CD14-positive monocyte (primary cell): ENCODE results near the gene PYGB. TPM values are rescaled to one million over a fixed set of nuclear protein-coding genes. Genes with fewer than 3 reads are reported as not detected.

ENCODE experiments used
- DNase-seq, 3 donors: peaks; one replicate each; pipeline ENCODE4 v3.0.0-alpha.2; 2011 to 2022
- H2AFZ ChIP-seq: 2 replicates; pipeline ENCODE4 v1.6.0; 2012; ENCODE audit warnings: mild to moderate bottlenecking, low read depth, low read length, inconsistent platforms; ENCODE audit not compliant: insufficient read depth, poor library complexity, severe bottlenecking
- H3K27ac ChIP-seq, 2 donors: 1 replicate in 1 of 2; 2 replicates in 1 of 2; pipeline ENCODE4 v1.5.1; 2012 to 2013; ENCODE audit warnings: low read length in 2 of 2, control low read depth in 1 of 2, inconsistent platforms in 1 of 2, low read depth in 1 of 2, mild to moderate bottlenecking in 1 of 2
- H3K27me3 ChIP-seq, 2 donors: one replicate each; pipeline versions ENCODE4 v1.6.0 to v1.6.1; 2011 to 2013; ENCODE audit warnings: low read length in 2 of 2; ENCODE audit not compliant: control insufficient read depth in 2 of 2, insufficient read depth in 2 of 2
- H3K36me3 ChIP-seq, 2 donors: replicated peaks in 1 of 2; 1 replicate in 1 of 2; 2 replicates in 1 of 2; pipeline versions ENCODE4 v1.5.1 to v1.6.1; 2012 to 2013; ENCODE audit warnings: low read length in 2 of 2, control low read depth in 1 of 2, inconsistent platforms in 1 of 2, mild to moderate bottlenecking in 1 of 2; ENCODE audit not compliant: insufficient read depth in 2 of 2, control insufficient read depth in 1 of 2
- H3K4me1 ChIP-seq, 2 donors: 1 replicate in 1 of 2; 2 replicates in 1 of 2; pipeline versions ENCODE4 v1.5.1 to v1.6.1; 2012 to 2013; ENCODE audit warnings: low read length in 2 of 2, control low read depth in 1 of 2, inconsistent platforms in 1 of 2, mild to moderate bottlenecking in 1 of 2, moderate library complexity in 1 of 2; ENCODE audit not compliant: insufficient read depth in 2 of 2, control insufficient read depth in 1 of 2
- H3K4me2 ChIP-seq: replicated peaks from 2 replicates; pipeline ENCODE3; 2012; ENCODE audit warnings: low read length, moderate library complexity, mild to moderate bottlenecking; ENCODE audit not compliant: poor library complexity, severe bottlenecking; ENCODE audit errors: extremely low read depth
- H3K4me3 ChIP-seq, 3 experiments: fragments of 200-600 bp in 1 of 3; sonication (generic) in 1 of 3; replicated peaks in 1 of 3; 1 replicate in 2 of 3; 2 replicates in 1 of 3; pipeline ENCODE4 v1.5.1; 2011 to 2013; ENCODE audit warnings: low read length in 3 of 3, mild to moderate bottlenecking in 3 of 3, control low read depth in 2 of 3, low read depth in 2 of 3, inconsistent platforms in 1 of 3, moderate library complexity in 1 of 3
- H3K79me2 ChIP-seq: 2 replicates; pipeline ENCODE4 v1.6.0; 2012; ENCODE audit warnings: mild to moderate bottlenecking, control low read depth, inconsistent platforms, low read length, moderate library complexity; ENCODE audit not compliant: insufficient read depth
- H3K9ac ChIP-seq: 2 replicates; pipeline ENCODE4 v1.6.0; 2017; ENCODE audit warnings: low read length, mild to moderate bottlenecking; ENCODE audit not compliant: insufficient read depth, poor library complexity, severe bottlenecking
- H3K9me3 ChIP-seq, 2 donors: replicated peaks in 1 of 2; 1 replicate in 1 of 2; 2 replicates in 1 of 2; pipeline versions ENCODE4 v1.5.1 to v1.6.1; 2012 to 2013; ENCODE audit warnings: low read length in 2 of 2, control low read depth in 1 of 2; ENCODE audit not compliant: control insufficient read depth in 1 of 2, insufficient read depth in 1 of 2
- H4K20me1 ChIP-seq: 2 replicates; pipeline ENCODE4 v1.6.0; 2012; ENCODE audit warnings: mild to moderate bottlenecking, low read length, control low read depth, moderate library complexity; ENCODE audit not compliant: insufficient read depth
- H3K27ac Mint-ChIP-seq, 7 donors: one replicate each; pipeline ENCODE4 v1.8.0; 2020; ENCODE audit warnings: mild to moderate bottlenecking in 7 of 7, mixed read lengths in 7 of 7, moderate library complexity in 6 of 7, inconsistent platforms in 2 of 7
- H3K27me3 Mint-ChIP-seq, 3 donors: one replicate each; pipeline ENCODE4 v1.8.0; 2021 to 2022; ENCODE audit warnings: low read depth in 3 of 3, mild to moderate bottlenecking in 3 of 3, mixed read lengths in 3 of 3, moderate library complexity in 3 of 3, inconsistent platforms in 1 of 3
- H3K36me3 Mint-ChIP-seq, 2 donors: one replicate each; pipeline ENCODE4 v1.8.0; 2020; ENCODE audit warnings: mixed read lengths in 2 of 2, inconsistent platforms in 1 of 2, mild to moderate bottlenecking in 1 of 2
- H3K4me1 Mint-ChIP-seq: one replicate; pipeline ENCODE4 v1.8.0; 2020; ENCODE audit warnings: mild to moderate bottlenecking, mixed read lengths
- H3K4me3 Mint-ChIP-seq, 2 donors: one replicate each; pipeline ENCODE4 v1.8.0; 2020; ENCODE audit warnings: mild to moderate bottlenecking in 2 of 2, mixed read lengths in 2 of 2, moderate library complexity in 1 of 2
- H3K9me3 Mint-ChIP-seq, 7 donors: one replicate each; pipeline ENCODE4 v1.8.0; 2020 to 2022; ENCODE audit warnings: mixed read lengths in 7 of 7, mild to moderate bottlenecking in 6 of 7, moderate library complexity in 6 of 7, inconsistent platforms in 2 of 7
- WGBS: methylation state at CpG from one replicate; pipeline ENCODE4 v1.1.5; 2013; ENCODE audit warnings: missing lambda C conversion rate; ENCODE audit not compliant: insufficient coverage; 5-methylcytosine and 5-hydroxymethylcytosine counted together
- intact Hi-C, 2 donors: fragments of 100-400 bp; cut with micrococcal nuclease; formaldehyde crosslinking; loops; one replicate each; pipeline versions ENCODE4 v1.15.0 to v1.15.1; 2023
- polyA plus RNA-seq, 3 donors: library from polyadenylated mRNA; depleted of rRNA in 1 of 3; unstranded in 2 of 3; stranded (reverse) in 1 of 3; fragments of 300-500 nt in 2 of 3; fragments of >200 nt in 1 of 3; fragmentation: Illumina TruSeq in 2 of 3; gene quantifications; 1 replicate in 2 of 3; 2 replicates in 1 of 3; pipeline ENCODE4 v1.2.3, GENCODE V29; 2012 to 2021
- TF ChIP-seq, protein P1 (sequence below): fragments of 200-600 bp; IDR thresholded peaks from one replicate; pipeline ENCODE4 v1.8.0; 2022; ENCODE audit warnings: antibody characterized with exemption, mild to moderate bottlenecking

The PYGB gene
- polyA plus RNA-seq, 3 donors: 26.6 to 33.2 (median 26.7) TPM

GRCh38 chr20:25270829-25271251 is 23.0 kb downstream of the PYGB start:
- peaks cover 59 to 75% of the 10 kb centered on the region in 2 donors for H3K36me3 ChIP-seq
- Mint-ChIP-seq H3K4me1 (peaks cover 2% of the 10 kb centered on the region), H3K36me3 (peaks cover 65 to 73% of the 10 kb centered on the region in 2 donors), H3K9me3 (no peaks in the 10 kb centered on the region), H3K27me3 (no peaks in the 10 kb centered on the region), H3K27ac (peak overlapping the region in 1 of 7 donors; percentile 21), H3K4me3 (no peak overlapping the region)
- TF ChIP-seq, protein P1, sequence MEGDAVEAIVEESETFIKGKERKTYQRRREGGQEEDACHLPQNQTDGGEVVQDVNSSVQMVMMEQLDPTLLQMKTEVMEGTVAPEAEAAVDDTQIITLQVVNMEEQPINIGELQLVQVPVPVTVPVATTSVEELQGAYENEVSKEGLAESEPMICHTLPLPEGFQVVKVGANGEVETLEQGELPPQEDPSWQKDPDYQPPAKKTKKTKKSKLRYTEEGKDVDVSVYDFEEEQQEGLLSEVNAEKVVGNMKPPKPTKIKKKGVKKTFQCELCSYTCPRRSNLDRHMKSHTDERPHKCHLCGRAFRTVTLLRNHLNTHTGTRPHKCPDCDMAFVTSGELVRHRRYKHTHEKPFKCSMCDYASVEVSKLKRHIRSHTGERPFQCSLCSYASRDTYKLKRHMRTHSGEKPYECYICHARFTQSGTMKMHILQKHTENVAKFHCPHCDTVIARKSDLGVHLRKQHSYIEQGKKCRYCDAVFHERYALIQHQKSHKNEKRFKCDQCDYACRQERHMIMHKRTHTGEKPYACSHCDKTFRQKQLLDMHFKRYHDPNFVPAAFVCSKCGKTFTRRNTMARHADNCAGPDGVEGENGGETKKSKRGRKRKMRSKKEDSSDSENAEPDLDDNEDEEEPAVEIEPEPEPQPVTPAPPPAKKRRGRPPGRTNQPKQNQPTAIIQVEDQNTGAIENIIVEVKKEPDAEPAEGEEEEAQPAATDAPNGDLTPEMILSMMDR: no peak
- no peak overlapping the region for H3K9ac ChIP-seq
- intact Hi-C loops: no loop called here
- no peak overlapping the region for H3K4me2 ChIP-seq
- no peaks in the 10 kb centered on the region for H3K27me3 ChIP-seq
- no peak overlapping the region for H3K4me3 ChIP-seq
- 99% methylated on average over 9 of the region's 12 CpGs for WGBS
- H3K27ac ChIP-seq: no peak overlapping the region
- no peaks in the 10 kb centered on the region for H3K9me3 ChIP-seq
- H4K20me1 ChIP-seq: no peaks in the 10 kb centered on the region
- no peak for DNase-seq
- H3K79me2 ChIP-seq: no peaks in the 10 kb centered on the region
- no peaks in the 10 kb centered on the region for H3K4me1 ChIP-seq
- H2AFZ ChIP-seq: no peak overlapping the region

DNA sequence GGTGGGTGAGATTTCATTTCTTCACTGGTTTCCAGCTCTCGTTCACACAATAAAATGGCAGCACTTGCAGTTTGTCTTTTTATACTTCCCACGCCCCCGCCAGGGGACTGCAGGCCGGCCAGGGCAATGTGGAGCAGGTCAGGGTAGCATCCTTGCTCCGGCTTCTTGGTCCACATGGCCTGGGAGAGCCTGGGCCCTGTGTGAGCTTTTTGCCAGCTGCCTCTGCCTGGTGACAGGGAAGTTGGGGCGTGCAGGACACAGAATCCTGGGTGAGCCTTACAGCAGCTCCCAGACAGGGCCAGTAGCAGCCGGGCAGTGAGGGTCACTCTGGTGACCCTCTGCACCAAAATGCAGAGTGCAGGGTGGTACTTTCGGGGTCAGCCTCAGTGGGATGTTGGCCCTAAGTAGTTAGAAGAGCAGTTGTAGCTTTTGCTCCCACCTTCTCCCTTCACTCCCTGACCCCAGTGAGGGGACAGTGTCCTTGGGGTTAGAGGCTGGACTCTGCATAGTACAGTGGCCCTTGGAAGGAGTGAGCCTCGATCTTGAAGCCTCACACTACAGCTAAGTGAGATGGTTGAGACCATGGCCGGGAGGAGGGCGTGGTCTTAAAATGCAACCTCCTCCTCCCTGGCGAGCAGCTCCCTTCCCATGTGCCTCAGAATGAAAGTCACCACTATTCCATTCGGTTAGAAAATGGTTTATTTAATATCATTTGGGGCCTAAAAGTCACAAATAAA is 23.8 kb downstream of the PYGB start:
- Histone ChIP-seq H4K20me1 (no peaks in the 10 kb centered on the region), H3K9me3 (no peaks in the 10 kb centered on the region), H3K4me2 (no peak overlapping the region), H3K4me3 (no peak overlapping the region), H3K4me1 (no peaks in the 10 kb centered on the region), H2AFZ (no peak overlapping the region), H3K36me3 (peaks cover 65 to 83% of the 10 kb centered on the region in 2 donors), H3K79me2 (no peaks in the 10 kb centered on the region), H3K27ac (no peak overlapping the region), H3K27me3 (no peaks in the 10 kb centered on the region), H3K9ac (no peak overlapping the region)
- Mint-ChIP-seq H3K4me1 (peaks cover 2% of the 10 kb centered on the region), H3K4me3 (no peak overlapping the region), H3K36me3 (peaks cover 71 to 78% of the 10 kb centered on the region in 2 donors), H3K9me3 (no peaks in the 10 kb centered on the region), H3K27me3 (no peaks in the 10 kb centered on the region), H3K27ac (no peak overlapping the region)
- TF ChIP-seq, protein P1: no peak
- intact Hi-C loops: no loop called here
- no peak for DNase-seq
- WGBS: 99% methylated on average over 6 of the region's 13 CpGs
